T follicular helper cell (primary cell): ENCODE data around the gene TTC28.

Experiments used
- DNase-seq: peaks from one replicate; pipeline ENCODE4 v3.0.0-alpha.2; 2020; ENCODE audit warnings: low read depth

The TTC28 gene

GRCh38 chr22:28142361-28142961, 537.2 kb downstream of the TTC28 start:
- no peak for DNase-seq

GRCh38 chr22:28141614-28142013, 538.0 kb downstream of the TTC28 start:
- DNase-seq = no peak

GRCh38 chr22:28139961-28140360, 539.7 kb downstream of the TTC28 start:
- DNase-seq = no peak

GRCh38 chr22:28139516-28139915, 540.1 kb downstream of the TTC28 start:
- DNase-seq = no peak

GRCh38 chr22:28137036-28137435, 542.6 kb downstream of the TTC28 start:
- no peak for DNase-seq

- DNase-seq = no peak
Measured at GRCh38 chr22:28132466-28132865, 547.2 kb downstream of the TTC28 start.

GRCh38 chr22:28129319-28129962, 550.2 kb downstream of the TTC28 start:
- no peak for DNase-seq

GRCh38 chr22:28128827-28129226, 550.8 kb downstream of the TTC28 start:
- DNase-seq = no peak

- no peak for DNase-seq
Measured at GRCh38 chr22:28125799-28126198, 553.8 kb downstream of the TTC28 start.

GRCh38 chr22:28123989-28124766, 555.5 kb downstream of the TTC28 start:
- DNase-seq = no peak

GRCh38 chr22:28120691-28121592, 558.7 kb downstream of the TTC28 start:
- DNase-seq = no peak

- DNase-seq = no peak
Measured at GRCh38 chr22:28118957-28119631, 560.5 kb downstream of the TTC28 start.

- no peak for DNase-seq
Measured at GRCh38 chr22:28116219-28116673, 563.4 kb downstream of the TTC28 start.

GRCh38 chr22:28115426-28115825, 564.2 kb downstream of the TTC28 start:
- DNase-seq = no peak

GRCh38 chr22:28112548-28113043, 567.0 kb downstream of the TTC28 start:
- DNase-seq = no peak

GRCh38 chr22:28112190-28112544, 567.5 kb downstream of the TTC28 start:
- no peak for DNase-seq

- DNase-seq = no peak
Measured at GRCh38 chr22:28111501-28112189, 568.0 kb downstream of the TTC28 start.

- no peak for DNase-seq
Measured at GRCh38 chr22:28108851-28109250, 570.8 kb downstream of the TTC28 start.

GRCh38 chr22:28106617-28107016, 573.0 kb downstream of the TTC28 start:
- DNase-seq = no peak

- DNase-seq = no peak
Measured at GRCh38 chr22:28105988-28106387, 573.7 kb downstream of the TTC28 start.

GRCh38 chr22:28105413-28105812, 574.2 kb downstream of the TTC28 start:
- DNase-seq = no peak
